ENCODE measurements around the gene LRRC8C.
"Not testable (repeated sequence)": the region's sequence is repeated elsewhere in the genome, so short reads cannot be mapped to it uniquely, and the experiment has no call there.

GRCh38 chr1:89704885-89705284 is 72.0 kb downstream of the LRRC8C start:
- not testable (repeated sequence) for TF ChIP-seq CTCF, POLR2A, POLR2AphosphoS5 (IDR thresholded peaks at IDR 0.05)
